Activated T-cell treated with anti-CD3 and anti-CD28 coated beads for 4 hours (primary cell): ENCODE results near the gene PLXNB1.

ENCODE experiments used
- DNase-seq: peaks from one replicate; pipeline ENCODE4 v3.0.0-alpha.2; 2020

PLXNB1 gene

DNA sequence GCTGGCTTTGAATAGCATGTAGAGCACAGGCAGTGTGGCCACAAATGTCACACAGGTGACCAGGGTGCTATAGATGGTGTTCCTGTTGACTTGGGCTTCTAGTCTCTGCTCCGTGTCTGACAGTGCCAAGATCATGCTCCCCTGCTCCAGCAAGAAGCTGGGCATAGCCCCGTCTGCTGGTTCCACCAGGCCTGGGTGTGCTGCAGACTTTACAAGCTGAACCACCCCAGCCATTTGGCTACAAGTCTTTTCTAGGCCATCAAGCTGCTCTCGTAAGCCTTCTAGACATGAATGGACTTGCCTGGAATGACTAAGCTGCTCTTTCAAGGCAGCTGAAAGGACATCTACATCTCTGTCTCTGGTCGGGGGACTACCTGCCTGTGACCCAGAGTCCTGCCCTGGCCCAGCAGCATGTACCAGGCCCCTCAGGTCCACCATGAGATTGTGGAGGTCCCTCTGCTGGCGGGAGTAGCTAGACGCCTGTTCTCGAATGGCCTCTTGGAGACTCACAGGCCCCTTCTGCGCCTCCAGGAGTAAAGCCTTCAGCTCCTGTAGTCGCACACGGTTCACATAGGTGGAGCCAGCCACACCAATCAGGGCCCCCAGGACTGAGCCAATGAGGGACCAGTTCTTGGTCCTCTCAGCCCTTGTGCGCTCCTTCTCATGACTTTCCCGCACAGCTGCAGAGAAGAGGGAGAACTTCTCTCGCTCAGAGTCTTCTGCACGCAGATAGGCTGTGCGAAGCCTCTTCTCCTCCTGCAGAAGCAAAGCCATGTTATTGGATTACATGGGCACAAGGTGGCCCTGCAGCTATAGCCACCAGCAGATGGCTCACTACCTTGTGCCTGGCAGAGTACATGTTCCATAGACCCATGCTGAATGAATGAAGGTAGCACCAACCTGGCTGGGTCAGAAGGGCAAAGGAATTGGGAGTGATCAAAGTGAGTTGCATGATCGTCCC lies 2.8 kb upstream of the PLXNB1 start:
- no peak for DNase-seq

DNA sequence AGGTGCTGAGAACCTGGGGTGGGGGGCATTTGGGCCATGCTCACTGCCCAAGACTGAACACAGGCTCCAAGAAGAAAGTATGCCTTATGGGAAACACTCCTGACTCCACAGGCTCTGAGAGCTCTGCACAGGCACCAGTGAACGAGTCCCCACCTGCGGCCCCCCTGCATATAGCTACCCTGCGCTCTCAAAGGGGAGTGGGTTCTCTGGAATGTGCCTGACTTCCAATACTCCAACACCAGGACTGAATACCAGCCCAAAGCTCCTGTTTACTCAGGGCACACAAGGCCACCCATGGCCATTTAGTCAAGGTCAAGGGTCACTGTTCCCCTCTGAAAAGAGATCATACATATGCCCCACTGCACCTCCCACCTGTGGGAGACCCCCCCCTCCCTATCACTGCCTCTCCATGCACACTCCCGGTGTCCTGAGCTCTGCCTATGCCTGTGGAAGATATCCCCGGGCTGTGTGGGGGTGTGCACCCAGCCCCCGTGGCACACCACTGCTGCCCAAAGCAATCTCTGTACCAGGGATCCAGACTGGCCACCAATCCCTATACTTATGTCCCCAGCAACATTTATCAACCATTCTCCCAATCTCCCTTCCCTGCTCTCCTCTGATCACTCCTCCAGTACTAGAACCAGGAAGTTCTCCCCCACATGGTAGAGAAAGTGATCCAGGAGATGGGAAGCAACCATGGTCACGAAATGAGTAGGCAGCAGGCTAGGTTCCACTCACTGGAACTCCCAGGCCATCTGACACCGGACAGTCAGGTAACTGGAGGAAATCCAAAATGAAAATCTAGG lies 1.5 kb upstream of the PLXNB1 start:
- DNase-seq = no peak

DNA sequence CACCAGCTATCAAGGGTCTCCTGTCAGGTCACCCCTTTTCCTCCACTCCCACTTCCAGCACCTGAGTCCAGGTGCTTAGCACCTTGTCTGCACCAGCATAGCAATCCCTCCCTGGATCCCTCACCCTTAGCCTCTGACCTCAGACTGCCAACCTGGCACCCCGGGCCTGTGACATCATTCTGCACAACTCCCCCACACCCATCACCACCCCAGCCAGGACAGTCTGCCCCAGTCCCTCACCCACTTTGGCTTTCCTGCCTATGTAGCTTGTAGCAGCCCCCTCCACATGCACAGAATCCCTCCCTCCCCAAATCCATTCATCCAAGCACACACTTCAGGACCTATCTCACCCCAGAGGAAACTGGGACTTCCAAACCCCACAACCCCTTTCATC lies 819 bp upstream of the PLXNB1 start:
- DNase-seq = no peak

DNA sequence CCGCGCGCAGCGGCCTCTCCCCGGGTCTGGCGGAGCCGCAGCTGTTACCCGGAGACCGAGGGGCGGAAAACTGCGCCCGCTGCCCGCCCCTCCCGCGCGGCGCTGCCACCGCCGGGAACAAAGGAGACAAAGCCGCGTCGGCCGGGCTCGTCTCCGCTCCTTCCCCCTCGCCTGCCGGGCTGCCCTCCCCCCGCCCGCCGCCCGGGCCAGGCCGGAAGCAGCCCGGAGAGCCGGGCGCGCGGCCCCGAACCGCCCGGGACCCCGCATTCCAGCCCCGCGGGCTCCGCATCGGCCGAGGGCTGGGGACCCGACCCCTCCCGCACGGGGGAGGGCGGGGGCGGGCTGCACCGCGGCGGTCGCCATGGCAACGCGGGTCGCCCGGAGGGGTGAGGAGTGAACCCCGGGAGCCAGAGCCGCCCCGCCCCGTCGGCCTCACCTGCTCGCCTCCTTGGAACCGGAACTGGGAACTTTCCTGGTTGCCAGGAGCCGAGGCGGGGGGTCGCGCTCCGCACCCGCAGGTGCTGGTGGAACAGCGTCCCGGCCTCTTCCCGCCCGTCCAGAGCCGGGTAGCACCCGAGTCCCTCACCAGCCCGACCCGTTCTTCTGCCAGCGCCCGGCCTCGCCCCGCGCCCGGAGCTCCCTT lies 448 bp downstream of the PLXNB1 start:
- peak; percentile 55 for DNase-seq

DNA sequence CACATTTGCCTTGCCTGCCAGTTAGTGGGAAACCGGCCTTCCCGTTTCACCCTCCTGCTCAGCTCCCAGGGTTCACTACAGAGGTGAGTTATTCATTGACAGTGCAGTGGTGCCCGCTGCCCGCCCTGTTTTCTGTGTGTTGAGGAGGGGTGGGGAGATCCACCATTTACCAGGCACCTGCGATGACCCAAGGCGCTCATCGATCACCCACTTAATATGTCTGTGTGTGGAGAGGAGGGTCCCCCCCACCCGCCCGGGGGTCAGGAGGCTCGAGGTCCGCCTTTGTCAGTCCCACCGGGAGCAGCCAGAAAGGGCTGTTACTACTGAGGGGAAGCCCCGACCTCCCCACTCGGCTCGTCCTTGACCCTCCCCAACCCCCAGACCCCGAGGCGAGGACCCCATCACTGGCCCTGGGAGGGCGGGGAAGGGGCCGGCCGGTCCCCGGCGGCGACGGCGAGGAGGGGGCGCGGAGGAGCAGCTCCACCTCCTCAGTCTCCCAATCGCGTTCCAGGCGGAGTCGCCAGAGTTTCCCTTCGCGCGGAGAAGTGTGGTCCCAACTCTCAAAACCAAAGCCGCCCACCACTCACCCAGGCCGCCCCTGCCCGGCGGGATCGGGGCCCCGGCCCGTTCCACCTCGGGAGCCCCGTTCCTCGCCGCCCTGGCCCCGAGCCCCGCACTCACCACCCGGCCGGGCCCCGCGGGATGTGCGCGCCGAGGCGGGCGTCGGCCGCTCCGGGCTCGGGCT lies 1.1 kb downstream of the PLXNB1 start:
- DNase-seq = no peak

DNA sequence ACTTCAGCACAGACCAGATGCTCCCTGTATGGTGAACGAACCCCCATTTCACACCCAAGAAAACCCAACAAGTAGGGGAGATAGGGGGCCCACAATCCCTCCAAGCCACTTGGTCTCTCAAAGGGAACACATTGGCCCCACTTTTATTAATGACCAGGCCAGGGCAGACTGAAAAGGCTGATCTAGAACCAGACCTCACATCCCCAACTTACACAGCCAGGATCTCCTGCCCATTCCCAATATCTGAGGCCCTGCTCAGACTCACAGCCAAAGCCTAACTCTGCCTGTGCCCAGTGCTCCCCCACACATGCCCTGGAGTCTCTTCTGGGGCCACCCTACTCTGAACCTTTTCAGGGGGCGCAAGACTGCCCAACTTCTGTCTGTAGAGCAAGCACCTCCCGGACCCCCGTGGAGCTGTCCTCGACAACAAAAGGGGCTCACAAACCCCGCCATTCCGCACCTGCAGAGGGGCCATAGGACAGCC lies 1.8 kb downstream of the PLXNB1 start:
- no peak for DNase-seq

DNA sequence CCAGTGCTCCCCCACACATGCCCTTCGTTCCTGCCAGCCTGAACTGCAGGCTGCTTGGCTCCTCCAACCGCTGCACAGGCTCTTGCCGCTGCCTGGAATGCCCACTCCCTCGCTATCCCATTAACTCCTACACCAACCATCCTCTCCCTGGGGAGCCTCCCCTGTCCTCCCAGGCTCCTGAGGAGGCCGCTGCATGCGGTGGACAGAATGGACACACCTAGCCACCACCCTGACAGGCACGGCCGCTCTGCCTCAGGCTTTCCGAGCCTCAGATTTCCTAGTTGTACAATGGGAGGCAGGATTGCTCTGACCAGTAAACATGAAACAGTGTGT lies 2.3 kb downstream of the PLXNB1 start:
- no peak for DNase-seq

DNA sequence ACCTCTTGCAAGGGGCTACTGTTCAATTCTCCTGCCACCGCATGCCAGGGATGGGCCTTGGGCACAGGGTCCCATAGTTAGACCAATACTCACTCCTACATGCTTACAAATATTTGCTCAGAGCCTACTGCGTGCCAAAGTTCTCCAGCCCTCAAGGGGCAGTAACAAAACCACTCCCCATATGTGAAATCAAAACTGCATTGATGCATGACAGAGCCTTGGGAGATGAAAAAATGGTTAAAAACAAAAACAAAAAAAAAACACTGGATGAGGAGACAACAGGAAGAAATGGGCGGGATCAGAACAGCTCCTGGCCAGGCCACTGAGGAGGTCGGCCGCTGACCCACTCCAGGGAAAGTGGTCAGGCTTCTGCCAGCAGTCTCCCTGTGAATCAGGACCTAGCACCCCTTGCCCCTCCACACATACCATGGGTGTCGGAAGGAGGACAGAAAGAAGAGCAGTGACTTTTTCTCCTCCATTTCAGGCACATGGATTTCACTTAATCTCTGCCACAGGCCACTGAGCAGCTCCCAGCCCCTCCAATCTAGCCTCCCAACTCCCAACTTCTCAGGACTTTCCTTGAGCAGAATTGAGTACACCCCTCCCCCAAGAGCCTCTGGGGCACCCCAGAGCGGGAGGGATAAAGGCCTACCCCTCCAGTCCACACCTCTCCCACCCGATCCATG lies 2.8 kb downstream of the PLXNB1 start:
- no peak for DNase-seq

DNA sequence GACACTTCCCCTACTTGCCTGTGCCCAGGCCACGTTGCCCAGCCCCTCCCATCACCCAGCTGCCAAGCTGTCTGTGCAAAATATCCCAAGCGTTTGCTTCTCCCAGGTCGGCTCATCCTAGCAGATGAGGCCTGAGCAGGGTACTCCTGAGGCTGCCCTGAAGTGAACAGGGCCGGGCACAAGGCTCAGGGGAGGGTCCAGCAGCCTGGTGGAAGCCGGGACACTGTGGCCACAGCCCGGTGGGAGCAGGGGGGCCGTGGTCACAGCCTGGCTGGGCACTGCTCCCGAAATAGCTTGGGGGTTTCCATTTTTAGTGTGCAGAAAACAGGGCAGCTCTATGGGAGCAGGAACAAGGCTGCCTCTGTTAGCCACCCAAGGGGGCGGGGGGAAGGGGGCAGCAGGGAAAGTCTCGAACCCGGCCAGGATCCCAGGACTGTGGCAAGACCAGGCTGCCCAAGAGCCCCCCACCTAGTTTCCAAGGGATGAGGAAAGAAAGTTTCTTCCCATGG lies 3.4 kb downstream of the PLXNB1 start:
- DNase-seq = no peak

DNA sequence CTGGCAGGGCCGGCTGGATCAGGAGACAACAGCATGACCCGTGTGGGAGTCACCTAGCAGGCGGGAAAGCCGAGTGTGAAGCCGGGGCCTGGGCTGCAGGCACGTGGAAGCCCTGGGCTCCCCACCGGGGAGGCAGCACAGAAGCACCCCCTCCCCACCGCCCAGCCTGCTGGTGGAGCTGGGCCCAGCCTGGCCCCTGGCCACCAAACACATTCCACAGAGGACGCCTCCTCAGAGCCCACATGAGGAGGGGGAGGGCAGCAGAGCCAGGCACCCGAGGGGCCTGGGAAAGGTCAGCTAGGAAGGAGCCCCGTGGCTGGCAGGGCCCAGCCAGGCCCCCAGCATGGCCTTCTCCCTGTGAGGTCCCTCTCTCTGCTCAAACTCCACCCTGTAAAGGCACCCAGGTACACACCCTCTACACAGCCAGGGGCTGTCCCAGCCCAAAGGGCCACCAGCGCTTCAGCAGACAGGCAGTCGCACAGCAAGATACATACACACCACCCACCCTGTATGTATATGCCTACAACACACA lies 4.5 kb downstream of the PLXNB1 start:
- no peak for DNase-seq

DNA sequence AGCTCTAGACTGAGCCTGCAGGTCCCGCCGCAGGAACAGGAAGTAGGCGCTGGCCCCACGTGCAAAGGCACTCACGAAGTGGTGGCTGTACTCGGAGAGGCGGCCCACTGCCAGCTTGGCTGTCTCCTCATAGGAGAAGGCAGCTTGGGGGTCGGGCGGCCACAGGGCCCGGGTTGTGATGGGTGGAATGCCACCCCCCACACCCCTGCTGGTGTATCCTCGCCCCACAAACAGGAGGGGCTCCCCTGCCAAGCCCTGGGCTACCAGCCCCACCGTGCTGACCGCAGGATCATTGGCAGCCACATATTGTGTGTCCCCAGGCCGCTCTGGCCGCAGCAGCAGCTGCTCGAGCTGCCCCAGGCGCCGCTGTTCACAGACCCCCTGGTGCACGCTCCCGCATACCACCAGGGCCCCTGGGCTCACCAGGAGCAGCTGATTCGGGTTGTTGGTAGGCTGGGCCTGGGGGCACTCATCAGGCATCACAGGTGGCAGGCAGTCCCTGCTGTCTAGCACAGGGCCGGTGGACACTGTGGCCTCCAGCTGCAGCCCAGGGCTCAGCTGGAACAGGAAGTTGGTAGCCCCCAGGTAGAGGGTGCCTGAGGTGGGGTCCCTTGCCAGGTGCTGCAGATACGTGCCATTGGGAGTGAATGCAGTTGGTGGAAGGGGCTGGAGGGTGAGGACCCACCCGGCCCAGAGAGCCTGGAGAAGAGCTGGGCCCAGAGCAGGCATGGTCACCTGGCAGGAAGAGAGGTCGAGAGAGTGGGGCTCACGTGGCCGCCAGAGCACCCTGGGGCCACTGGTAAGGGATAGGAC lies 5.8 kb downstream of the PLXNB1 start:
- DNase-seq = no peak

DNA sequence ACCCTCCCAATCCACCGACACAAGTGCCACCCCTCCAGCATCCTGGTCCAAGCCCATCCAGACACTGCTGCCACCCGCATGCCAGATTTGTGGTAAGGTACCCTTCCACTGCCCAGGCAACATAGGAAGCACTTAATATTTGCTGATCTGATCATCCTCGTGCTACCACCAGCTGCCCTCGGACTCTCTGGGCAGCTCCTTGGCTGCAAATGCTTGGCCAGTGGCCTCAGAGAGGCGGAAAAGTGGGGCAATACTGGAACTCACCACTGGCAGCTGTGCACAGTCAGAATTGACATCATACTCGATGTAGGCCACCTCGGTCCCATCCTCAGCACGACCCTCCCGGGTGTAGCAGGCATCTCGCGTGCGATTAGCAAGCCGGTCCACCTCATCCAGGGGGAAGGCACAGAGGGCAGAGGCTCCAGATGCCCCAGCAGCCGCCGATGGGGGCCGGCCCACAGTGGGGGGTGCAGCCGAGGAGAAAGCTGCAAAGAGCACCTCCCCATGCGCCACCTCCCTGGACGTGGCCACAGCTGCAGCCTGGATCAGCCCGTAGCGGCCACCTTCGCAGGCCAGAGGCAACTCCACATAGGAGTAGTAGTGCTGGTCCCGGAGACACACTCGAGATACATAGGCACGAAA lies 6.5 kb downstream of the PLXNB1 start:
- no peak for DNase-seq

DNA sequence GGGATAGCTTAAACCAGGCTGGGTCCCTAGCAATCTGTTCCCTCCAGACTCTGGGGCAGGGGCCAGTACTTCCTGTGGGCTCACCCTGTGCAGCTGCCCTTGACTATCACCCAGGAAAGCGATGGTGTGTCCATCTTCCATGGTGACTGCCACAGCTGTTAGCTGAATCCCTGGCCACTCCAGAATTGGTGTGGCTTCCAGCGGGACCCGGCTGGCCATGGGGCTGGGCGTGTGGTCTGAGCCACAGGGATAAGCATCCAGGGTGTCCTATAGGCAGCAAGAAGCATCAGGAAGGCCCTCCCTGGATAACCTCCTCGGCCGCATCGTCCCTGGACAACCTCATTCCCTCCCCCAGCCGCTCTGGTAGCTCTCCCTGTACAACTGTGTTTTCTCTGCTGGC lies 7.2 kb downstream of the PLXNB1 start:
- DNase-seq = no peak

DNA sequence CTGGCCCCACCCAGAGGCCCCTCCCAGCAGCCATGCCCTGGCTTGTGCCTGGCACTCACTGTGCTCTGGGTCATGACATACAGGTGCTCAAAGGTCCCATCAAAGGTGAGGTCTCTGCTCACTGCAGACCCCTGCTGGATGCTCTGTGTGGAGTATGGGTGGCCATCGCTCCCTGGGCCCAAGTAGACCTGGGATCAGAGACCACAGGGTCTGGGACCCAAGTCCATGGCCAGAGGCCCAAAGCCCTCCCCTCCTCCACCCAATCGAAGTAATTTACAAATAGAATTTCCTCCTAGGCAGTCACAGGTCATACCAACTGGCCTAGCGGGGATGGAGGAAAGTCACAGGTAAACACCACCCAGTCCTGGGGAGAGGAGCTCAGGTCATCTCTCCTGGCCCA lies 7.6 kb downstream of the PLXNB1 start:
- DNase-seq = no peak

DNA sequence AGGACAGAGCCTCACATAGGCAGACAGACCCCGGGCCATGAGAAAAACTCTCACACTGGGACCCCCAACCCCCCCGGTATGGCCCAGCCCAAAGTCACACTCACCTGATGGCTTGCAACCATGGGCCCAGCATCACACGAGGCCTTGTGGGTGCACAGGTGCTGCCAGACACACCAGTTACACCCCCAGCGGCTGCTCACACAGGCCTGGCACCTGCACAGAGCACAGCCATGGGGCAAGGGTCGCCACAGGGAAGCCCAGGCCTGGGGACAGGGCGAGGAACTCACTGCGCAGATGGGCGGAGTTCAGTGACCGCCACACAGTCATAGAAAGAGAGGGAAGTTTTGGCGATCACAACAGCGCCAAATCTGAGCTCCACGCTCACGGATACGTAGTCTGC lies 9.3 kb downstream of the PLXNB1 start:
- DNase-seq = no peak

DNA sequence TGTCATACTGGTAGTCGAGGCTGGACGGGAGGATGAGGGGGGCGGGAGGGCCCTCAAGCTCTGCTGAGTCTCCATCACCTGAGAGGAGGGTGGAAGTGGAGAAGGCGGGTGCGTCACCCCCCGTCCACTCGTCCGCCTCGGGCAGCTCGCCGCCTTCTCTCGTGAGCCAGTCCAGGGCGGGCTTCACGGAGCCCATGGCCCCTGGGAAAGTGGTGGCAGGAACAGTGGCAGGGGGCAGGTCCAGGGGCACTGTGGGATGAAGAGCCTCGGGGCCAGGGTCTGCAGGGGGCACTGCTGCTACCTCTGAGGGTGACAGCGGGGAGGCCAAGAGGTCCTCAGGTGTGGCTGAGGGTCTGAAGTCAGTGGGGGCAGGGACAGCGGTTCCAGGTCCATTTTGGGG lies 10.3 kb downstream of the PLXNB1 start:
- no peak for DNase-seq

DNA sequence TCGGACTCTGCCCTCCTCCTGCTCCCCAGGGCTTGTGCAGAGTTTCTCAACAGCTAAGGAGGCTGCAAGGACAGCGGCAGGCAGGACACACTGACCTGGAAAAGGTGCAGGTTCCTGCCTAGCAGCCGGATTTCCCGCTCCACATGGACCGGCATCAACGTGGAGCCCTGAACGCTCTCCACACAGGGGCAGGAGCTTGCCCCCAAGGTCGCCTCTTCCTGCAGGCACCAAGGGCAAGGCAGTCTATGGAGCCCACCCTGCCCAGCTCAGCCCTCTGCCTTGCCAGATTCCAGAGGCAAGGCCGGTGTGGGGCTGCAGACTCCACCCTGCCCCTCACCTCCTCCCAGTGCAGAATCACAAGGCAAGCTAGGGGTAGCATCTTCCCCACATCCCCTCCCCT lies 10.7 kb downstream of the PLXNB1 start:
- no peak for DNase-seq

DNA sequence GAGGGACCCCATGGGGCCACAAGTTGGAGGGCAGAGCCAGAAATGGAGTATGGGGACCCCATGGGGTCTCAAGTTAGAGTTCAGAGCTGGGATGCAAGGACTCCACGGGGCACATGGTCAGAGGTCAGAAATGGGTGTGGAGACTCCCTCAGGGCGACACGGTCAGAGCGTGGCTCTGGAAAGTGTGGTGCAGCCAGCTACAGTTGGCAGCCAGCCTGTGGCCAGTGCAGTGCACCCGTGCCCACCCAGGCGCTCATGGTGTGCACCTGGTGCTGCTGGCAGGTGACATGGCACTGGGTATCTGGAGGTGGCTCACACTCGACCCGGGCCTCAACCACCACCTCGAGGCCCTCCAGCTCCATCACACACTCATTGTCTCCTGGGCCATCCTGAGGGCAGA lies 11.2 kb downstream of the PLXNB1 start:
- DNase-seq = no peak

DNA sequence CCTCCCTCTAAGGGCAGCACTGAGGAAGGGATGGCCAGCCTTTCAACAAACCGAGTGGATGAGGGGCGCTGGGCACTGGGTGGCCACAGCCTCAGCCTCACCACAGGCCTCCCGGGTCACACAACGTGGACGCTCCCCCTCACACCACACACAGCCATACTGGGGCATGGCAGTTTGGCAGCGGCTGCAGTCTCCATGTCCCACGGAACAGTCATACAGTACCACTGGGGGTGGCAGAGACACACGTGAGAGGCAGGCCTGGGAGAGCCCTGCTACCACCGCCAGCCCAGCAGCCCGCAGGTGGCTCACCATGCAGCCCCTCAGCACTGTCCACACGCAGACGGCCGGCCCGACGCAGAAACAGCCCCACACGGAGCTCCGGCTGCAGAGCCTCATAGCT lies 11.7 kb downstream of the PLXNB1 start:
- DNase-seq = no peak

DNA sequence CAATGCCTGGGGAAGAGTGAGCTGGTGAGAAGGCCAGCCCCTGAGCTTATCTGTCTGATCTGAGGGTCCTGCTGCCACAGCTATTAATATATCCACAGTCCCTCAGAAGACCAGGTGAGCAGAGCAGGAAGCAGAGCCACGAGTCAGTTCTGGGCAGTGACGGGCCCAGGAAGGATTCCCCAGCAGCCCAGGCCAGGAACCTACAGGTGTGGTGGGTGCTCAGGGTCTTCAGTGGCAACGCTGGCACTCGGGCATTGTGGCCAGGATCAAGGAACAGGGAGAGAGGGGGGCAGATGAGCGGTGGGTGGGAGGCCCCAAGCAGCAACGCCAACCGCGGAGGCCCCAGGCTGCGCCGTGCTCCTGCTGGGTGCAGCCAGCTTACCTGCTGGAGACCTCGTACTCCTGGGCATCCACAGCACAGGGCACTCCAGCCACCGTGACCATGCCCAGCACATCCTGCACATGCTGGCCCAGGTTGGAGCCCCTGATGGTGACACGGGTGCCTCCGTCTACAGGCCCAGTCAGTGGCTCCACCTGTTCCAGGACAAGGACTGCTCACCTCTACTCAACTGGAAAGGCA lies 12.3 kb downstream of the PLXNB1 start:
- no peak for DNase-seq
